ENCODE results near the gene TLL1.

The TLL1 gene

GRCh38 chr4:165872461-165873297, at the start of gene TLL1:
TLL1 (plus strand) TSS chr4:165873237; CDS start chr4:165873905, 668 bp downstream.
- in situ Hi-C loops (cut with MboI; ENCODE audit: low sequenced_read_pairs) = no loop called here

- in situ Hi-C loops (cut with MboI; ENCODE audit: low sequenced_read_pairs) = no loop called here
These were observed 46.9 kb upstream of the TLL1 start for GRCh38 chr4:165826166-165826565.

GRCh38 chr4:165827018-165827417, 46.0 kb upstream of the TLL1 start:
- in situ Hi-C loops (cut with MboI; ENCODE audit: low sequenced_read_pairs) = no loop called here

GRCh38 chr4:165828928-165829327, 44.1 kb upstream of the TLL1 start:
- in situ Hi-C loops (cut with MboI; ENCODE audit: low sequenced_read_pairs) = no loop called here

- in situ Hi-C loops (cut with MboI; ENCODE audit: low sequenced_read_pairs) = no loop called here
These were observed 38.9 kb upstream of the TLL1 start for GRCh38 chr4:165834116-165834515.

- in situ Hi-C loops (cut with MboI; ENCODE audit: low sequenced_read_pairs) = no loop called here
These were observed 34.5 kb upstream of the TLL1 start for GRCh38 chr4:165838575-165838974.

GRCh38 chr4:165839615-165840333, 33.3 kb upstream of the TLL1 start:
- in situ Hi-C loops (cut with MboI; ENCODE audit: low sequenced_read_pairs) = no loop called here

GRCh38 chr4:165842684-165843083, 30.4 kb upstream of the TLL1 start:
- in situ Hi-C loops (cut with MboI; ENCODE audit: low sequenced_read_pairs) = no loop called here

GRCh38 chr4:165844161-165844560, 28.9 kb upstream of the TLL1 start:
- in situ Hi-C loops (cut with MboI; ENCODE audit: low sequenced_read_pairs) = no loop called here

- in situ Hi-C loops (cut with MboI; ENCODE audit: low sequenced_read_pairs) = no loop called here
These were observed 21.8 kb upstream of the TLL1 start for GRCh38 chr4:165851256-165851655.

GRCh38 chr4:165855191-165855590, 17.8 kb upstream of the TLL1 start:
- in situ Hi-C loops (cut with MboI; ENCODE audit: low sequenced_read_pairs) = no loop called here

- in situ Hi-C loops (cut with MboI; ENCODE audit: low sequenced_read_pairs) = no loop called here
These were observed 11.7 kb upstream of the TLL1 start for GRCh38 chr4:165861363-165861762.

- in situ Hi-C loops (cut with MboI; ENCODE audit: low sequenced_read_pairs) = no loop called here
These were observed 8.8 kb upstream of the TLL1 start for GRCh38 chr4:165864271-165864670.

- in situ Hi-C loops (cut with MboI; ENCODE audit: low sequenced_read_pairs) = no loop called here
These were observed 6.9 kb upstream of the TLL1 start for GRCh38 chr4:165866019-165866650.

- in situ Hi-C loops (cut with MboI; ENCODE audit: low sequenced_read_pairs) = no loop called here
These were observed 5.1 kb upstream of the TLL1 start for GRCh38 chr4:165867961-165868360.

GRCh38 chr4:165873298-165874071, 448 bp downstream of the TLL1 start:
- in situ Hi-C loops (cut with MboI; ENCODE audit: low sequenced_read_pairs) = no loop called here

GRCh38 chr4:165874072-165874790, 1.2 kb downstream of the TLL1 start:
- in situ Hi-C loops (cut with MboI; ENCODE audit: low sequenced_read_pairs) = no loop called here

GRCh38 chr4:165874791-165875371, 1.8 kb downstream of the TLL1 start:
- in situ Hi-C loops (cut with MboI; ENCODE audit: low sequenced_read_pairs) = no loop called here

- in situ Hi-C loops (cut with MboI; ENCODE audit: low sequenced_read_pairs) = no loop called here
These were observed 2.4 kb downstream of the TLL1 start for GRCh38 chr4:165875446-165875845.

- in situ Hi-C loops (cut with MboI; ENCODE audit: low sequenced_read_pairs) = no loop called here
These were observed 4.2 kb downstream of the TLL1 start for GRCh38 chr4:165877286-165877685.

Data from HL-60/S4 treated with phorbol 12-myristate 13-acetate at 8.2 ng/mL for 4 days and 3 days (cell line).